ENCODE measurements around the gene FLNC.

The FLNC gene

DNA sequence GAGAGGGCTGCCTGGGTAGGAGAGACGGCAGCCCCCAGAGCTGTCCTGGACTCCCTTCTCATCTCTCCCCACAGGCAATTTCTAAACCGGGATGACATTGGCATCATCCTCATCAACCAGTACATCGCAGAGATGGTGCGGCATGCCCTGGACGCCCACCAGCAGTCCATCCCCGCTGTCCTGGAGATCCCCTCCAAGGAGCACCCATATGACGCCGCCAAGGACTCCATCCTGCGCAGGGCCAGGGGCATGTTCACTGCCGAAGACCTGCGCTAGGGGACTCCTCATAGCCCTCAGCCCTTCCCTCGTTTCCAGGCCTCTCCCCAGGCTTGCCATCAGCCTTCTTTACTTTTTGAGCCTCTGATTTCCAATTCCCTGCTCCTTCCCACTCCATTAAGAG lies 35.1 kb downstream of the FLNC start:
- DNase-seq (ENCODE audit: low read depth in 2 of 2), result no peak

DNA sequence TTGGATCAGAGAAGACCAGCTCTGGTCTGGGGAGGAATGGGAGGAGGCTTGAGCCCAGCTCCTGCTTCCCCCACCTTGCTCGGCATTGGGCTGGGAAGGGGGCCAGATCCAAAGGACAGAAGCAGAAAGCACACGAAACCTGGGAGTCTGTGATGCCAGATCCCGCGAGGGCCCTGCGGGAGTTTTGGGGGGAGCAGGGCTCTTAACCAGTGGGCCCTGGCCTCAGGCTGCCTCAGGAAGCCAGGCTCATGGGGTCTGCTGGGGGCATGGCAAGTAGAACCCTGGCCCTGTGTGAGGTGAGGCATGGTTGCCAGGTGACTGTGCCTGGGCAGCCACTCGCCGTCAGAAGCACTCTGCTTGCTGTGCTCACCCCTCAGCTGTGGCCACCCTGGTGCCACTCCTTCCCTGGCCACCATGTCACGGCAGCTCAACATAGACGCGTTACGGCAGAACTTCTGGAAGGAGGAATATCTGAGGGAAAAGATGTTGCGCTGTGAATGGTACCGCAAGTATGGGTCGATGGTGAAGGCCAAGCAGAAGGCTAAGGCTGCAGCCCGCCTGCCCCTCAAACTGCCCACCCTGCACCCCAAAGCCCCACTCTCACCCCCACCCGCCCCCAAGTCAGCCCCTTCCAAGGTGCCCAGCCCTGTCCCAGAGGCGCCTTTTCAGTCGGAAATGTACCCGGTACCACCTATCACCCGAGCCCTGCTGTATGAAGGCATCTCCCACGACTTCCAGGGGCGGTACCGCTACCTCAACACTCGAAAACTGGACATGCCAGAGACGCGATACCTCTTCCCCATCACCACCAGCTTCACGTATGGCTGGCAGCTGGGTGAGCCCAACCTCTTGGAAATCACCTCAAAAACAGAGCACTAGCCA lies 36.0 kb downstream of the FLNC start:
- DNase-seq (ENCODE audit: low read depth in 2 of 2), result no peak

DNA sequence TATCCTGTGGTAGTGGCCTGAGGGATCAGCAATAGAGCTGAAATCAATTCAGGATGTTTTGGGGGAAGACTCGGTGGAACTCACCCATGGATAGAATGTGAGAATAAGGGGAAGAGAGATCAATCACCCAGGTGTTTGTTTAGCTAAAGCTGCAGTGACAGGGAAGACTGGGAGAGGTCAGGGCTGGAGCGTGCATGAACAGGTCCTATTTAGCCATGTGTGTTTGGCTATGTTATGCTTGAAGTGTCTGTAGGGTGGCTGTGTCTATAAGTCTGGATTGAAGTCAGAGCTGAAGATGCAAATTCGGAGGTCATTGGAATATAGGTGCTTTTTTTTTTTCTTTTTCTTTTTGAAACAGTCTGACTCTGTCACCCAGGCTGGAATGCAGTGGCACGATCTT lies 37.0 kb downstream of the FLNC start:
- no peak for DNase-seq (ENCODE audit: low read depth in 2 of 2)

DNA sequence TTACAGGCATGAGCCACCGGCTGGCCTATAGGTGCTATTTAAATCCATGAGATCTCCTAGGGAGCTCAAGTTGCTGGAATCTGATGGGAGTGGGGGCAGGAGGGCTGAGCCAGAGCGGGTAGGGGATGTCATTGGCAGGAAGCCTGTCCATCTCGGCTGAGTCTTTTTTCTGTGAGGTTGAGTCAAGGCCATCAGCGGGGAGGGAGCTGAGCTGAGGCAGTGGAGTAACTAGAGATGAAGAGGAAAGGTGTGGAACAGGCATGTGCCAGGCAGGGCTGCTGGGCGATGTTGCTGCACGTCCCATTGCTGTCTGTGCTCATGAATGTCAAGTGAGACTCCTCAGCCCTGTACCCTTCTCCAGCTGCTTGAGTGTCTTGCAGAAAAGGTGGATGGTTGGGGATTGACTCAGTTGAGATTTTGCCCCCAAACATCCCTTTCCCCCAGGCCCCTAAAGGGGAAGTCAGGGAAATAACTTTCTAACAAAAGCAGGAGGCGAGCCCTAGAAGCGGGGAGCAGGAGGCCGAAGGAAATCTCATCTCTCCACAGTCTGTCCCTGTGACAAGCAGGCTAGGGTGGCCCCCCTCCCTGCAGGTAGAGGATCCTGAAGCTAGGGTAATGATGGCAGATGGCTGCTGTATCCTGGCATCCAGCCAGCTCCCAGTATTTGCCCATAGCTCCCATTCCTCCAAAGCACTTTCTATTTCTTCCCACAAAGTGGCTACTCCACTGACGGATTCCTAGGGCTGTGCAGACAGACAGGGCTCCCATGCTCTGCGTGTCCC lies 37.8 kb downstream of the FLNC start:
- no peak for DNase-seq (ENCODE audit: low read depth in 2 of 2)

DNA sequence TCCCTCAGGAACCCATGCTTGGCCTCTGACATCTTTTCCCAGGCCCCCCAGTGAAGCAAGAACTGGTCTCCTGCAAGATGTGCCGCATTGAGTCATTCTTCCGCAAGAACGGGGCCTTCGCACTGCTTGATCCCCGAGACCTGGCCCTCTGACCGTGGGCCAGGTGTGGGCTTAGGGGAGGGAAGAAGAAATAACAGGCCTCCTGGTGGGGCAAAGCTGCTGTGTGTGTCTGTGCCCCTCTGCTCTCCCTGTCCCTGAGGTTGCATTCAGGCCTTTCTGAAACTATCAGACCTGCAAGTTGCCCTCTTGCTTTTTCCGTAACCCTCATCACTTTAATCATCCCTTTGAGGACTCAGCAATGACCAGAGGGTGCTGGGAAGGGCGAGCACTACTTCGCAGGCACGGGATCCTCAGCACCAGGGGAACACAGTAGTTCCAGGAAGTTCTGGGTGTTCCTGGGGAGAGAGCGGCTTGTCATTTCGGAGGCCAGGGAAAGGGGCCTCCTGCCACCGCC lies 38.5 kb downstream of the FLNC start:
- no peak for DNase-seq (ENCODE audit: low read depth in 2 of 2)

DNA sequence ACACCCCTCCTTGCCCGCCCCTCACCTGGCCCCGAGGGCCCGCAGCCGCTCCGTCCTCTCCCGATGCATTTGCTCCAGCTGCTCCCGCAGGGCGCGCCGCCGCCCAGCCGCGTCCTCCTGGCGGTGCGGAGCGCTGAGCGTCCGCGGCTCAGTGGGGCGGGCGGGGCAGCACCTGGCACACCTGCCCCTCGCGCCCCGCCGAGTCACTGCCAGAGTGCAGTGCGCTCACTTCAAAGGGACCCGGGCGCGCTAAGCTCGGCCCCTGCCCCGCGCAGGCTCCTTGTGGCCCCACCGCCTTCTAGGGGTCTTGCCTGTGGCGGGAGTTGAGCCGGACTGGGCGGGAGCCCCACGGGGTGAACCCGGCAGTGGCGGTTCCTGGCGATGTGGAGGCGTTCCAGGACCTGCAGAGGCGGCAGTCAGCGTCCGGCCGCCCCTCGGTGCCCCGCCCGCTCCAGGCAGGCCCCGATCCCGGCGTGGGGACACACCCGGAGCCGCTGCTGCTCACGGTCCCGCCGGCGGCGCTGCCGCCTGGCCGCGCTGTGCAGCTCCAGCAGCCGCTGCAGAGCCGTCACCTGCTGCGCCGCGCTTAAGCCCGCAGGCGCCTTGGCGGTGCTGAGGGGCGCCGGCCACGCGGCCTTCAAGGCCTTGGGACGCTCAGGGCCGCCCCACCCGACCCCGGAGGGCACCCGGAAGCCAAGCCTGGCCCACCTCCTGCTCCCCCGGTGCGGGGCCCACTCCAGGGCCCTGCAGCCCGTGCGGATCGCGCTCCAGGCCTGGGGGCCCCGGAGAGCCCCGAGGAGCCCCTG lies 39.1 kb downstream of the FLNC start:
- peak in 1 of 2 donors; percentile 30 for DNase-seq (ENCODE audit: low read depth in 2 of 2)

DNA sequence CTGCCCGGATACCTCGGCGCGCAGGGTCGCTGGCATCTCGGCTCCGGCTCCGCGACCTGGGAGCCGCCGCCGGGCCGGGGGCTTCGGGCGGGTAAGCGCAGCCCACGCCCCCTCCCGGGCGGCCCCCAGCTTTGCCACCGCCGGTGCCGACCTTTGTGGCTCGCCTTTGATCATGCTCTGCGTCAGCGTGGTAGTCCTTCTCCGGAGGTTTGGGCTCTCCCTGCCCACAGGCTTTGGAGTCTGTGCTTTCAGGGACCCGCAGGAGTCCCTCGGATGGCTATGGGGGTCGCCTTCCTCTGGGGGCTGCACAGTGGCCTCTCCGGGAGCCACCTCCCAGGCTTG lies 39.7 kb downstream of the FLNC start:
- no peak for DNase-seq (ENCODE audit: low read depth in 2 of 2)

DNA sequence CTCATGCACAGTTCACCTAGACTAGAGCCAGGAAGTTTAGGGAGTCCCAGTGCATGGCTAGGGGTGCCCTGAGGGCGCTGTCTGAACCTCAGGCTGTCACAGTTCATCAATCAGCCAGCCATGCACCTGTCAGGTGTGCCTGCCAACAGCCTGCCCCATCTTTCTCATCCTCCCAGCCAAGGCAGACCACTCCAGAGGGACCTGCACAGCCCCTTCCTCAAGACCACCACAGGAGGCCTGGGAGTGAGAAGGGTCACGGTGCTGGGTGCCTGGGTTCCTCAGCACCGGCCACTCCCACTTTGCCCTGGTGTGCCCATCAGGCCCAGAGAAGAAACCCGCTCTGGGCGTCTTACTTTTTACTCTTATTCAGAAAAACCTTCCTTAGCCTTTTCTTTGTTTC lies 40.8 kb downstream of the FLNC start:
- DNase-seq (ENCODE audit: low read depth in 2 of 2), result no peak

DNA sequence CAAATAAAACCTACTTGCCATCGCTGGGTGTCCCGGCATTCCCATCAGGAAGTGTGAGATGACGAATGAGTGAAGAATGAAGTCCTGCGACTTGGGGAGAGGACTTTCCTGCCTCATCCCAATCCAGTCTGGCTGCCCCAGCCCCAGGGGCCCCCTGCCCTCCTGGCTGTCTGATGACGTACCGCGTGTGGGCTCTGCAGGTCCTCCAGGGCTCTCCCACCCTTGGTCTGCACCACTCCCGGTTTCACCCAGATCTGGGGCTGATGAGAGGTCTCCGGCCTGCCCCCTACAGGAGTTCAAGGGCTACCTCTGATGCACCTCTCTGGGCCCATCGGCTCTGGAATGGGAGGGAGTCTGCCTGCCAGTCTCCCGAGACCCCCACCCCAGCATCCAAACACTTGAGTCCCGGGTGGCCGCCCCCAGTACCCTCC lies 42.2 kb downstream of the FLNC start:
- no peak for DNase-seq (ENCODE audit: low read depth in 2 of 2)

DNA sequence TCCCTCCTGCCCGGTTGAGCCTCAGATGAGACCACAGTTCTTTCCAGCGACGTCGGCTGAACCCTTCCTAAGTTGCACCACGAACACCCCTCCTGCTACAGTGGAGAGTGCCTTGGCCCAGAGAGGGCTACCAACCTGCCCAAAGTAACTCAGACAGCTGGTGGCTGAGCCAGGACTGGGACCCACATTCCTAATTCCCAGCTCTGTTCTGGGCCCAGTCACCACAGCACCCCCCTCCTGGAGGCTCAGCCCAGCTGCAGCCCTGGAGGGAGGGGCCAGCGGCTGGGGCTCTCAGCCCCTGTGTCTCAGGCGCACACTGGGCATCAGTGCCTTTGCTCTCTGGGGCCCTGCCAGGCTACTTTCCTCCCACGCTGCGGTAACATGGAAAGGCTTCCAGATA lies 43.0 kb downstream of the FLNC start:
- DNase-seq (ENCODE audit: low read depth in 2 of 2), result no peak

DNA sequence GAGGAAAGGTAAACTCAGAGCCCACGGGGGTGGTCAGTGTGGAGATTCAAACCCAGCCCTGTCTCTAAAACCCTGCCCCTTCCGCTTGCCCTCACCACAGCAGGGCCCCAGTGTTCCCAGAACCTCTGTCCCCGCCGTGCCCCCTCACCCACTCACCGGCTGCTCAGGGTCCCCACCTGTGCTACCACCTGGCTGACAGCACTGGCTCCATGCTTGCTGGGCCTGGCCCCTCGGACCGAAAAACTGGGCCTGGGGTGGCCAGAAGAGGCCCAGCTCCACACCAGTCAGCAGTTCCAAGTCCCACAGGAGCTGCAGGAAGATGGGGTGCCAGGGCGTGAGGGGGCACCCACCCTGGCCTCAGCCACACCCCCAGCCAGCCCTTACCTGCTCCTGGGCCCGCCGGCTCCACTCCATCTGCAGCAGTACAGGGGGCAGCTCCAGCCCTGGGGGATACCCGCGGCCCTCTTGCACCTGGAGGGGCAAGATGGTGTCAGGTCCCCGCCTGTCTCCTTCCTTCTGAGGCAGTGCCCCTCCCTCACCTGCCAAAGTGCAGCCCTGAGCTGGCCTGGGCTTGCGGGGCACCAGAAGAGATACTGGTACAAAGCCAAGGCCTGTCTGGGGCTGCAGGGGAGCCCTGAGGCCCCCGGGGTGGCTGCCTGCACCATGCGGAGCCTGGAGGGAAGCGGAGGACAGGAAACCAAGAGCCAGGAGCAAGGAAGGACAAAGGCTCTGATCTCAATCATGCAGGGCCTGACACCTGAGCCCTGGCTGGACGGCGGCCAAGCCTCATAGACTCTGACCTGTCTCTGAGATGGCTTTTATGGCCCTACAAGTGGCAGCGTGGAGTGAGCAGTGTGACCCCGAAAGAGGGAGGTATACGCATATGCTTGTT lies 44.2 kb downstream of the FLNC start:
- no peak for DNase-seq (ENCODE audit: low read depth in 2 of 2)

DNA sequence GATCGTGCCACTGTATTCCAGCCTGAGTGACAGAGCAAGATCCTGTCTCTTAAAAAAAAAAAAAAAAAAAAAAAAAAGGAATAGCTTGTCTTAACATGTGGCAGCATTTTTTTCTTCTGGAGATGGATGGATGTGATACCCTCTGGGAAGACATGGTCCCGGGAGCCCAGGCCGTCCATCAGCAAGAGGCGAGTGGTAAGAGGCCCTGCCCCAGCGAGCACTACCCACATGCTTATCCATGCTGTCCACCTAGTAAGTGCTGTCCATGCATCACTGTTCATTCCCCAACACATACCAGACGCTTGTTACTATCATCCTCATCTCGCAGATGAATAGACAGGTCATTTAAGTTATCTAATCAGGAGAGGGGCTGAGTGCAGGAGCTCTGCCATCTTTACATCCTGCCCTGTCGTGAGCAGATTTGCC lies 45.3 kb downstream of the FLNC start:
- no peak for DNase-seq (ENCODE audit: low read depth in 2 of 2)

DNA sequence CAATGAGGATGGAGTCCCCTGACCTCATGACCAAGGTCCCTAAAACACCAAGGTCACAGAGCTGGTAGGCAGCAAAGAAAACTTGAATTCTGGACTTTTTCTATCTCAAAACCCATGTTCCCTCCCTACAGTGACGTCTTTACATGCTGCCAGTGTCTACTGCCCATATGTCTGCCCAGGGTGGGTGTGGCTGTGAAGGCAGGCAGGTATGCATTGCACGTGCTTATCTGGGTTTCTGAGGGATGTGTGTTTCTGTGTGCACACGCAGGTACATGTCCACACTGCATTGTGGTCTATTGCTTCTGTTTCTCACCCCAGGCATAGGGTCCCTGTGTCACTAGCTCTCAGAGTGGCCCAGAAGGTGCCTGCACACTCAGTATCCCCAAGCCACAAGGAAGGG lies 45.9 kb downstream of the FLNC start:
- DNase-seq (ENCODE audit: low read depth in 2 of 2), result no peak

DNA sequence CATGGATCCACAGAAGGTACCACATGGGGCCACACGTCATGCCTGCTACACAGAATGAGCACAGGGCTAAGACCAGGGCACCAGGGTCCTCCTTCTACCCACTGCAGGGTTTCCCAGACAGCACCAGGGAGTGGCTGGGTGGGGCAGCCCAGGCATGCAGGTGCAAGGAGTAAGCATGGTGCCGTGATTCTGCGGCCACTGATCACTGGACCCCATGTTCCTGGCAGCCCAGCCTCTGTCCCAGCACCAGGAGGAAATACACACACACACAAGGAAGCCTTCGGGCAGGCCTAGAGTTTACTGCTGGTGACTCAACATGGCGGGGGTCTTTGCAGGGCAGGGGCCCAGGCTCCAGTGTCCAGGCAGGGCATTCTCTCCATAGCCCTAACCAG lies 46.4 kb downstream of the FLNC start:
- DNase-seq (ENCODE audit: low read depth in 2 of 2), result no peak

DNA sequence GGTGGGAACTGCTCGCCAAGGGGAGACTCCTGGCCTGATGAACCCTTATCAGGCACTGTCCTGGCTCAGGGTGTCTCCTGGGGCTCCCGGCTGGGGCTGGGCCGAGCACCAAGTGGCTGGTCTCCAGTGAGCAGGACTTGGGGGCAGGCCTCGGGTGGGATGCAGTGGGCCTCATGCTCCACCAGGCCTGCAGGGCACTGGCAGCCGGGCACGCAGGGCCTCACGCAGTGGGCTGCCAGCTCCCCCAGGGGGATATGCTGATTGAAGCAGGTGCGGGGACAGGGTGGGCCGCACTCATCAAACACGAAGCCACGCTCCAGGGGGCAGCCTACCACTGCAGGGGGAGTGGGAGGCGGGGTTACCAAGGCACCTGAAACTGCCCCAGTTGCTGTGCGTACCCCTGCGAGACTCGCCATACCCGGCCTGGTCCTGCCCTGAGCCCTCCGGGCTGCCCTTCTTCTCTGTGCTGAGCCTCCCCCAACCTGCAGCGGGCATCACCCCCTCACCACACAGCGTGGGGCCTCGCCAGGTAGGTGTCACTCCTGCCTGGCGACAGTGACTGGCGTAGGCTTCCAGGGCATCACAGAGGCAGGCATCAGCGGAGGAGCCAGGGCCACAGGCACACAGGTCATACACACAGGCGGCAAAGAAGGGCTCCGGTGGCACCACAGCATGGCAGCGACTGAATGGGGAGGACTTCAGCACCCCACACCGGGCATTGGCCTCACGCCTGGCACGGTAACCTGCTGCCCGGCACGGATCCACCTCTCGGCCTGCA lies 47.0 kb downstream of the FLNC start:
- DNase-seq (ENCODE audit: low read depth in 2 of 2), result no peak

DNA sequence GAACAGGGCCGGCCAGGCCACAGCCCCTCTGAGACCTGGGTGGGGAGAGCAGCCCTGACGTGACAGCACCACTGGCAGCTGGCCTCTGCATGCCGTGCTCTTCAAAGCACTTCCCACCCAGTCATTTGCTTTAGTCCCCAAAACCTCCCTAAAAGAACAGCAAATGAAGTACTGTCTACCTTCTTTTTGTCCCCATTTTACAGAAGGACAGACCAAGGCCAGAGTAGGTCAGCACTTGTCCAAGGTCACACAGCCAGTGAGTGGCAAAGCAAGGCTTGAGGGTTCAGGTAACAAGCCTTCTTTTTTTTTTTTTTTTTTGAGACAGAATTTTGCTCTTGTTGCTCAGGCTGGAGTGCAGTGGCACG lies 47.5 kb downstream of the FLNC start:
- no peak for DNase-seq (ENCODE audit: low read depth in 2 of 2)

DNA sequence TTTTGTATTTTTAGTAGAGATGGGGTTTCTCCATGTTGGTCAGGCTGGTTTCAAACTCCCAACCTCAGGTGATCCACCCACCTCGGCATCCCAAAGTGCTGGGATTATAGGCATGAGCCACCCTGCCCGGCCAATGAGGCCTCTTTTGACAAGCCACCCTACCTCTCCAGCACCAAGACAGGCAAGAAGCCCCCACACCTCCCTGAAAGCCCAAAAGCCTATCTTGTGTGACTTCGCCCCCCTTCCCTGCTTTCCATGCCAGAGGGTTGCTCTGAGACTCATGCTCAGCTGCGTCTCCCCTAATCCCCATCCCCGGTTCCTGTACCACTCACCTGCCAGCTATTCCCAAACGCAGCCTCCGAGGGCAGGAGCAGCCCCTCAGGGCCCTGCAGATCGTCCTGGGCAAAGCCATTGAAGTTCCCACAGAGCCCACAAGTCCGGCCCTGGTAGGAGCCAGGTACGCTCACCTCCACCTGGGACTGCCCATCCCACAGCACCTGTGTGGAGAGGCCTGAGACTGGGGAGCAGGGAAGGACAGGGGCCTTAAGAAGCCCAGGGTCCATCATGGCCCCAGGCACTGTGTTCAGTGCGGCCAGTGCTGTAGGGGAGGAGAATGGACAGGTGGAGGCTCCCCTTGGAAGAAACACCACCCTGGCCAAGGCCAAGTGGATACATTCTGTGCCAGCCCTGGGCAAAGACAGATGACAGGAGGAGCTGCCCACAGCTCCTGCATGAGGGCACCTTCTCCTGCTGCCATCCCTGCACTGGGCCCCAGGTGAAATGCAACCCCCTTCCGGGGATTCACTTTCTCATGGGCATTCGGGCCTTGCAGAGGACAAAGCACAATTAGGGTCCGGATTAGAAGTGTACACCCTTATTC lies 48.3 kb downstream of the FLNC start:
- no peak for DNase-seq (ENCODE audit: low read depth in 2 of 2)

DNA sequence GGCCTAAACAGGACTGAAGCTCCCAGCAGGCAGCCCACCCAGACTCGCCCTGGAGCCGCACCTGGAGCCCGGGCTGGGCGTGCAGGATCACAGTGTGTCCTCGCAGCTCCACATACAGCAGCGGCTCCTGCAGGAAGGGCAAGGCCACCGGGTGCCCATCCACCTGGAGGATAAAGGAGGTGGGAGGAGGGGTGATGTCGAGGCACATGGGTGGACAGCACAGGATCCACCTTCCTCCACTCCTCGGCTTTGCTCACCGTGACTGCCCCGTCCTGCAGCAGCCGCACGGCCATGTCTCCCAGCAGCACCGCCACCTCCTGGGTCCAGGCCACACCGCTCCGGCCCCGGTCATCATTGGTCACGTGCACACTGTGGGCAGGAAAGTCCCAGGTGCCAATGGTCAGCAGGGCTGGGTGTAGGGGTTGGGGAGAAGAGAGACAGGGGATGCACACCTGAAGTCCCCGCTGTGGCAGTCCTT lies 49.3 kb downstream of the FLNC start:
- DNase-seq (ENCODE audit: low read depth in 2 of 2), result no peak
